PC-9 (cell line): ENCODE measurements around the gene MRPS24.

Experiments
- CTCF ChIP-seq: fragments of 200-600 bp; sonication (generic); conservative IDR thresholded peaks from 2 replicates; pipeline ENCODE4 v1.6.1; 2017; ENCODE audit warnings: mixed run types, antibody characterized with exemption, mild to moderate bottlenecking, moderate library complexity
- EZH2 ChIP-seq: fragments of 200-600 bp; sonication (generic); IDR thresholded peaks from 2 replicates; pipeline ENCODE4 v1.8.0; 2017; ENCODE audit warnings: antibody characterized with exemption, low read depth

GRCh38 chr7:43869867-43870240 lies 537 bp upstream of the MRPS24 start:
- TF ChIP-seq CTCF: no peak
- TF ChIP-seq EZH2: no peak
